ENCODE measurements around the gene CLEC2L.
"Not testable (repeated sequence)": the region's sequence is repeated elsewhere in the genome, so short reads cannot be mapped to it uniquely, and the experiment has no call there.

The CLEC2L gene

DNA sequence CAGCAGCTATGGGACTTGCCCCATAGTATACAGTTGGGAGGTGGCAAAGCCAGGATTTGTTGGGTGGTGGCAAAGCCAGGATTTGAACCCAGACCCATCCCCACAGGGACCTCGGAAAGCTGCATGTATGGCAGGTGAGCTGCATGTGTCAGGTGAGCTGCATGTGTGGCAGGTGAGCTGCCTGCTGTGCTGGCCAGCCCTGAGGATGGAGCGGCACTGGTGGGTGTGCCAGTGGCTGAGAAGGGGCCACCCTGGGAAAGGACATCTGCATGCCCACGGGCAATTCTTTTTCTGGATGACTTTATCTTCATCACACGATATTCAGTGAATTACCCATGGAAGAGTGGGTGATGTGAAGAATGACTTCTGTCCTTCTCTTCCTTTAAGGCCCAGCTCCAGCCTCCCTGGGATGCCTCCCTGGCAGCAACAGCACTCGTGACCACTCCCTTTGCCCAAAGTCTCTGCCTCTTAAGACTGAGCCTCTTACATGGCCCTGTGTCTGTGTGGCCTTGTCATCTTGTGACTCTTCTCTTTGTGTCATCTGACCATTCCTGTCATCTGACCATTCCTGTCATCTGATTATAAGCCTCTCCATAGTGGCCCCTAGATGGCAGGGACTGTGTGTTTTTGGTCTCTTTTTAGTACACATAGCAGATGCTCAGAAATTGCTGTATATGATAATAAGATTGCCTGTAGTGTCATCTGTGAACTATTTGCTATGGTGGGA, 25.0 kb downstream of the CLEC2L start:
- H3K36me3 ChIP-seq (ENCODE audit: control insufficient read depth, low read length): no peaks in the 10 kb centered on the region
- no peak overlapping the region for H3K27ac ChIP-seq (ENCODE audit: low read depth, low read length)
- TF ChIP-seq EZH2phosphoT487 (IDR thresholded peaks at IDR 0.05; ENCODE audit: borderline replicate concordance, low read length): no peak
- TF ChIP-seq, protein P1, sequence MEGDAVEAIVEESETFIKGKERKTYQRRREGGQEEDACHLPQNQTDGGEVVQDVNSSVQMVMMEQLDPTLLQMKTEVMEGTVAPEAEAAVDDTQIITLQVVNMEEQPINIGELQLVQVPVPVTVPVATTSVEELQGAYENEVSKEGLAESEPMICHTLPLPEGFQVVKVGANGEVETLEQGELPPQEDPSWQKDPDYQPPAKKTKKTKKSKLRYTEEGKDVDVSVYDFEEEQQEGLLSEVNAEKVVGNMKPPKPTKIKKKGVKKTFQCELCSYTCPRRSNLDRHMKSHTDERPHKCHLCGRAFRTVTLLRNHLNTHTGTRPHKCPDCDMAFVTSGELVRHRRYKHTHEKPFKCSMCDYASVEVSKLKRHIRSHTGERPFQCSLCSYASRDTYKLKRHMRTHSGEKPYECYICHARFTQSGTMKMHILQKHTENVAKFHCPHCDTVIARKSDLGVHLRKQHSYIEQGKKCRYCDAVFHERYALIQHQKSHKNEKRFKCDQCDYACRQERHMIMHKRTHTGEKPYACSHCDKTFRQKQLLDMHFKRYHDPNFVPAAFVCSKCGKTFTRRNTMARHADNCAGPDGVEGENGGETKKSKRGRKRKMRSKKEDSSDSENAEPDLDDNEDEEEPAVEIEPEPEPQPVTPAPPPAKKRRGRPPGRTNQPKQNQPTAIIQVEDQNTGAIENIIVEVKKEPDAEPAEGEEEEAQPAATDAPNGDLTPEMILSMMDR (IDR thresholded peaks at IDR 0.05; ENCODE audit: low read depth, low read length, poor library complexity, severe bottlenecking): no peak
- H3F3A ChIP-seq (ENCODE audit: control insufficient read depth, insufficient read depth): no peaks in the 10 kb centered on the region
- H3K4me1 ChIP-seq (ENCODE audit: control insufficient read depth, low read length): no peaks in the 10 kb centered on the region
- no peaks in the 10 kb centered on the region for H4K20me1 ChIP-seq (ENCODE audit: control insufficient read depth, insufficient read depth, low read depth, low read length)
- no peaks in the 10 kb centered on the region for H3K9me2 ChIP-seq (replicated peaks; ENCODE audit: control insufficient read depth, low read length)
- no peak overlapping the region for H3K4me3 ChIP-seq (ENCODE audit: low read length)
- H3K4me2 ChIP-seq (ENCODE audit: low read length): no peak overlapping the region
- H3K9me3 ChIP-seq (ENCODE audit: control insufficient read depth, insufficient read depth, low read length): no peaks in the 10 kb centered on the region
- H3K79me2 ChIP-seq (ENCODE audit: control insufficient read depth, low read length): no peaks in the 10 kb centered on the region
- H3K27me3 ChIP-seq (ENCODE audit: control insufficient read depth, low read length): peaks cover 4% of the 10 kb centered on the region; the same call in 1 of the 2 replicates

DNA sequence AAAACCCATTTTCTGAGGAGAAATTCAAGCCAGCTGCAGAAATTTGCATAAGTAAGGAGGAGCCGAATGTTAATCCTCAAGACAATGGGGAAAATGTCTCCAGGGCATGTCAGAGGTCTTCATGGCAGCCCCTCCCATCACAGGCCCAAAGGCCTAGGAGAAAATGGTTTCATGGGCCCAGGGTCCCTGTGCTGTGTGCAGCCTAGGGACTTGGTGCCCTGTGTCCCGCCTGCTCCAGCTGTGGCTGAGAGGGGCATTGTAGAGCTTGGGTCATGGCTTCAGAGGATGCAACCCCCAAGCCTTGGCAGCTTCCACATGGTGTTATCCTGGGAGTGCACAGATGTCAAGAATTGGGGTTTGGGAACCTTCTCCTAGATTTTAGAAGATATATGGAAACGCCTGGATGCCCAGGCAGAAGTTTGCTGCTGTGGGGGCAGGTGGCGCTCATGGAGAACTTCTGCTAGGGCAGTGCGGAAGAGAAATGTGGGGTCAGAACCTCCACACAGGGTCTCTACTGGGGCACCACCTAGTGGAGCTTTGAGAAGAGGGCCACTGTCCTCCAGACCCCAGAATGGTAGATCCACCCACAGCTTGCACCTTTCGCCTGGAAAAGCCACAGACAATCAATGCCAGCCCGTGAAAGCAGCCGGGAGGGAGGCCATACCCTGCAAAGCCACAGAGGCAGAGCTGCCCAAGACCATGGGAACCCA, 30.7 kb downstream of the CLEC2L start:
- H3K27me3 ChIP-seq (ENCODE audit: control insufficient read depth, low read length); H3K9me3 ChIP-seq (ENCODE audit: control insufficient read depth, insufficient read depth, low read length); H3K9me2 ChIP-seq (replicated peaks; ENCODE audit: control insufficient read depth, low read length); H3K36me3 ChIP-seq (ENCODE audit: control insufficient read depth, low read length); H3K4me3 ChIP-seq (ENCODE audit: low read length); H4K20me1 ChIP-seq (ENCODE audit: control insufficient read depth, insufficient read depth, low read depth, low read length); H3K4me2 ChIP-seq (ENCODE audit: low read length); H3K4me1 ChIP-seq (ENCODE audit: control insufficient read depth, low read length); H3K79me2 ChIP-seq (ENCODE audit: control insufficient read depth, low read length); H3F3A ChIP-seq (ENCODE audit: control insufficient read depth, insufficient read depth); H3K27ac ChIP-seq (ENCODE audit: low read depth, low read length): not testable (repeated sequence)
- TF ChIP-seq, protein P1 (IDR thresholded peaks at IDR 0.05; ENCODE audit: low read depth, low read length, poor library complexity, severe bottlenecking): peak; percentile 19

DNA sequence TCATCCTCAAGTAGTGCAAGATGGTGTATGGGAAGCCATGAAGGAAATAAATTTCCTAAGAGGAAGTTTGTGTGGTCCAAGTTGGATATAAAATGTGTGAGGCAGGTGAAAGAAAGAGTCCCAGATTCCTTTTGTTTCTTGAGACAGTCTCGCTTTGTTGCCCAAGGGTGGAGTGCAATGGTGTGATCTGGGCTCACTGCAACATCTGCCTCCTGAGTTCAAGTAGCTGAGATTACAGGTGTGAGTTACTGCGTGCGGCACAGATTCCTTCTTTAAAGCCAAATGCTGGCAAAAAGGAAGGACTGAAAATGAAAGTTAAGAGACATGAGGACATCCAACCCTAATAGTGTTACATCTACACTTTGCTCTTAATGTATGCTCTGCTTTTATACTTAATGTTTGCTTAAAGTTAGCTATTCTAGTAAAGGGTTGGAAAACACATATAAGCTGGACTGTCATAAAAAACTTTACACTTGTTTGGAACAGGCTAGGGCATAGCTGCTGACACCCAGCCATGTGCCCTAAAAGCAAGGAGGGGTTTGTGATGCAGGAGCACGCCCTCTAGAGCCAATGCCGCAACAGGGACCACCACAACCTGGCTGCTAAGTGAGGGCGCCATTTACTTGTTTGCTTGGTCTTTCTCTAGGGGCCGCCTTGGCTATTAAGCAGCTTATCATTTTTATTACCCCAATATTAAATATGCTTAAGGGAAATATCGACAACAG, 34.5 kb downstream of the CLEC2L start:
- no peak overlapping the region for H3K27ac ChIP-seq (ENCODE audit: low read depth, low read length)
- H3K9me2 ChIP-seq (replicated peaks; ENCODE audit: control insufficient read depth, low read length): no peaks in the 10 kb centered on the region

More for the DNA sequence above, 34.5 kb downstream of the CLEC2L start:
- Histone ChIP-seq H3K79me2 (ENCODE audit: control insufficient read depth, low read length) (no peaks in the 10 kb centered on the region), H3K4me2 (ENCODE audit: low read length) (no peak overlapping the region), H3K27me3 (ENCODE audit: control insufficient read depth, low read length) (0 out of 2 replicates have a peak, but pooled peaks cover 3% of the 10 kb centered on the region), H3F3A (ENCODE audit: control insufficient read depth, insufficient read depth) (no peaks in the 10 kb centered on the region), H3K4me3 (ENCODE audit: low read length) (no peak overlapping the region), H4K20me1 (ENCODE audit: control insufficient read depth, insufficient read depth, low read depth, low read length) (no peaks in the 10 kb centered on the region), H3K36me3 (ENCODE audit: control insufficient read depth, low read length) (no peaks in the 10 kb centered on the region), H3K4me1 (ENCODE audit: control insufficient read depth, low read length) (no peaks in the 10 kb centered on the region), H3K9me3 (ENCODE audit: control insufficient read depth, insufficient read depth, low read length) (no peaks in the 10 kb centered on the region)
- no peak for TF ChIP-seq EZH2phosphoT487 (IDR thresholded peaks at IDR 0.05; ENCODE audit: borderline replicate concordance, low read length)
- TF ChIP-seq, protein P1 (IDR thresholded peaks at IDR 0.05; ENCODE audit: low read depth, low read length, poor library complexity, severe bottlenecking): peak; percentile 22

Measured in DOHH2 (cell line).